HEK293 (cell line): ENCODE data around the gene RBM20.
"Not testable (repeated sequence)": the region's sequence is repeated elsewhere in the genome, so short reads cannot be mapped to it uniquely, and the experiment has no call there.

Experiments
- CTCF ChIP-seq: fragments of 450-650 bp; formaldehyde crosslinking; IDR thresholded peaks from 2 replicates; pipeline ENCODE4 v1.5.1; 2016; ENCODE audit warnings: missing biosample characterization, missing genetic modification characterization
- KLF8 ChIP-seq: fragments of 450-650 bp; formaldehyde crosslinking; IDR thresholded peaks from 2 replicates; pipeline ENCODE4 v1.5.1; 2016; ENCODE audit warnings: missing biosample characterization, missing genetic modification characterization
- MYNN ChIP-seq: fragments of 450-650 bp; formaldehyde crosslinking; IDR thresholded peaks from 2 replicates; pipeline ENCODE4 v1.5.1; 2016; ENCODE audit warnings: missing biosample characterization, missing genetic modification characterization, borderline replicate concordance
- PRDM1 ChIP-seq: fragments of 450-650 bp; formaldehyde crosslinking; IDR thresholded peaks from 2 replicates; pipeline ENCODE4; 2016; ENCODE audit warnings: missing biosample characterization, missing genetic modification characterization
- RBAK ChIP-seq: fragments of 450-650 bp; formaldehyde crosslinking; IDR thresholded peaks from 2 replicates; pipeline ENCODE4 v1.5.1; 2016; ENCODE audit warnings: missing biosample characterization, missing genetic modification characterization
- TRIM28 ChIP-seq: IDR thresholded peaks from 2 replicates; pipeline ENCODE4 v1.6.1; 2011; ENCODE audit warnings: low read length, control low read depth, borderline replicate concordance
- WT1 ChIP-seq: fragments of 450-650 bp; formaldehyde crosslinking; IDR thresholded peaks from 2 replicates; pipeline ENCODE4 v1.5.1; 2016; ENCODE audit warnings: missing biosample characterization, missing genetic modification characterization
- ZBTB11 ChIP-seq: fragments of 450-650 bp; formaldehyde crosslinking; conservative IDR thresholded peaks from 2 replicates; pipeline ENCODE4 v1.5.1; 2016; ENCODE audit warnings: low read depth, missing biosample characterization, missing genetic modification characterization
- ZBTB8A ChIP-seq: fragments of 450-650 bp; formaldehyde crosslinking; IDR thresholded peaks from 2 replicates; pipeline ENCODE4 v1.5.1; 2016; ENCODE audit warnings: missing biosample characterization, missing genetic modification characterization
- ZNF274 ChIP-seq, 2 experiments: fragments of 200-500 bp in 1 of 2; fragments of 450-650 bp in 1 of 2; sonication (Bioruptor generic) in 1 of 2; formaldehyde crosslinking in 1 of 2; IDR thresholded peaks; 2 replicates each; pipeline versions ENCODE4 v1.5.1 to v1.6.1; 2014 to 2016; ENCODE audit warnings: borderline replicate concordance in 1 of 2, inconsistent platforms in 1 of 2, low read length in 1 of 2, missing biosample characterization in 1 of 2, missing genetic modification characterization in 1 of 2
- ZNF292 ChIP-seq: fragments of 450-650 bp; formaldehyde crosslinking; IDR thresholded peaks from 2 replicates; pipeline ENCODE4 v1.5.1; 2016; ENCODE audit warnings: low read depth, missing biosample characterization, missing genetic modification characterization, borderline replicate concordance
- ZNF354C ChIP-seq: fragments of 450-650 bp; formaldehyde crosslinking; IDR thresholded peaks from 2 replicates; pipeline ENCODE4 v1.5.1; 2016; ENCODE audit warnings: missing biosample characterization, missing genetic modification characterization, low read depth, borderline replicate concordance
- ZNF529 ChIP-seq: fragments of 450-650 bp; formaldehyde crosslinking; IDR thresholded peaks from 2 replicates; pipeline ENCODE4 v1.5.1; 2017; ENCODE audit warnings: missing genetic modification characterization, missing biosample characterization; ENCODE audit not compliant: insufficient replicate concordance
- TF ChIP-seq, protein P1 (sequence below): sonication (generic); formaldehyde crosslinking; IDR thresholded peaks from 2 replicates; pipeline ENCODE4 v1.8.1; 2022; ENCODE audit warnings: mild to moderate bottlenecking, moderate library complexity, missing genetic modification reagents

DNA sequence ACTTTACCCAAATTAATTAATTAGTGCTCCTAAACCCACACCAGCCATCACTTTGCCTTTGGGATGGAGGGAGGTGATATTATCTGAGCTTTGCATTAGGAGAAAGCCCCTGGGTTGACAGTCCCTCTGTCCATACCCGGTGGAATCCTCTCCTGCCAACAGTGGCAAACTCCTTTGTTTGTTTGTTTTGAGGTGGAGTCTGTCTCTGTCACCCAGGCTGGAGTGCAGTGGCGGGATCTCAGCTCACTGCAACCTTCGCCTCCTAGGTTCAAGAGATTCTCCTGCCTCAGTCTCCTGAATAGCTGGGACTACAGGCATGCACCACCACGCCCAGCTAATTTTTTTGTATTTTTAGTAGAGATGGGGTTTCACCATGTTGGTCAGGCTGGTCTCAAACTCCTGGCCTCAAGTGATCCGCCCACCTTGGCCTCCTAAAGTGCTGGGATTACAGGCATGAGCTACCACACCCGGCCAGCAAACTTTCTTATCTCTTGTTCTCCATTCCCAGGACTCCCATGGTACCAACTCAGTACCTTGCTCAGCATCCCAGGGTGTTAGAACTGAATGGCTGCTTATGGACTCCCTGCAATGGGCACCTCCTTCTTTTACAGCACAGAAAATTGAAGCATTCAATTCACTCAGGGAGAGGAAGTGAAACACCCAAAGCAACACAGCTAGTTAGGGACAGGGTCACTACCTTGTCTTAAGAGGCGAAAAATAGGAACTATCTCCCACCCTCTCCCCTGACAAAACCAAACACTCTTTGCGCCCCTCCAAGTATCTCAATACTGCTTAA is 223.1 kb downstream of the RBM20 start:
- TF ChIP-seq PRDM1 (tag by site-specific recombination); TRIM28; CTCF (tag by site-specific recombination); ZBTB8A (tag by site-specific recombination); ZNF529 (tag by site-specific recombination); ZNF354C (tag by site-specific recombination); MYNN (tag by site-specific recombination); KLF8 (tag by site-specific recombination); ZBTB11; WT1 (tag by site-specific recombination); ZNF292 (tag by site-specific recombination); RBAK; ZNF274 (IDR thresholded peaks at IDR 0.05; ENCODE audit: low read length); ZNF274 (tag by site-specific recombination; IDR thresholded peaks at IDR 0.05; ENCODE audit: borderline replicate concordance): not testable (repeated sequence)
- TF ChIP-seq, protein P1, sequence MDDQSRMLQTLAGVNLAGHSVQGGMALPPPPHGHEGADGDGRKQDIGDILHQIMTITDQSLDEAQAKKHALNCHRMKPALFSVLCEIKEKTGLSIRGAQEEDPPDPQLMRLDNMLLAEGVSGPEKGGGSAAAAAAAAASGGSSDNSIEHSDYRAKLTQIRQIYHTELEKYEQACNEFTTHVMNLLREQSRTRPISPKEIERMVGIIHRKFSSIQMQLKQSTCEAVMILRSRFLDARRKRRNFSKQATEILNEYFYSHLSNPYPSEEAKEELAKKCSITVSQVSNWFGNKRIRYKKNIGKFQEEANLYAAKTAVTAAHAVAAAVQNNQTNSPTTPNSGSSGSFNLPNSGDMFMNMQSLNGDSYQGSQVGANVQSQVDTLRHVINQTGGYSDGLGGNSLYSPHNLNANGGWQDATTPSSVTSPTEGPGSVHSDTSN (CRISPR knock-in tag), result not testable (repeated sequence)
